Ammon's horn (tissue), 1 donor: ENCODE measurements around the gene INAFM1.

Experiments
- DNase-seq: peaks from one replicate; pipeline ENCODE4 v3.0.0-alpha.2; 2016; ENCODE audit warnings: low spot score

Gene INAFM1

DNA sequence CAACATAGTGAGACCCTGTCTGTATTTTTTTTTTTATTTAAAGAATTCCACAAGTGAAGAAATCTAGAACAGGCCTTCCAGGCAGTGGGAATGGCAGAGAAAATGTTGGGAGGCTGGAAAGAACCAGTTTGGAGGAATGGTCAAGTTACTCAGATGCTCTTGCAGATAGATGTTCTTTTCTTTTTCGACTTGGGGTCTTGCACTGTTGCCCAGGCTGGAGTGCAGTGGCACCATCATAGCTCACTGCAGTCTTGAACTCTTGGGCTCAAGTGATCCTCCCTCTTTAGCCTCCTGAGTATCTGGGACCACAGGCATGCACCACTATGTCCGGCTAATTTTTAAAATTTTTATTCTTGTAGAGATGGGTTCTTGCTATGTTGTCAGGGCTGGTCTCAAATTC, 35.6 kb downstream of the INAFM1 start:
- DNase-seq = no peak

DNA sequence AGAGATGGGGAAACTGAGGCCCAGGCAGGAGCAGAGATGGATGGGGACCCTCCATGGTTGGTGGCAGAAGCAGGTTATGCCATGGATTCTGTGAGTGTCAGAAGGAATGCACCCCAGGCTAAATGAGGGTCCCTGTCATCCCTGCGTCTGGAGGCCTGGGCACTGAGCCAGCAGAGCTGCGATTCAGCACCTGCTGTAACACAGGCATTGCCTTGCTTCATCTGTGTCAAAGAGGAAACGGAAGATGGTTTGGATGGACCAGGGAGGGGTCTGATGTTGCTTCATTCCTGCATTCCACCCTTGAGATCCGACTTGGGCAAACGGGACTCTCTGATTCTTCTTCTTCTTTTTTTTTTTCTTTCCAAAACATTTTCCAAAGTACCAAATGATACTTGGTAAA, 36.1 kb downstream of the INAFM1 start:
- peak; percentile 31 for DNase-seq

DNA sequence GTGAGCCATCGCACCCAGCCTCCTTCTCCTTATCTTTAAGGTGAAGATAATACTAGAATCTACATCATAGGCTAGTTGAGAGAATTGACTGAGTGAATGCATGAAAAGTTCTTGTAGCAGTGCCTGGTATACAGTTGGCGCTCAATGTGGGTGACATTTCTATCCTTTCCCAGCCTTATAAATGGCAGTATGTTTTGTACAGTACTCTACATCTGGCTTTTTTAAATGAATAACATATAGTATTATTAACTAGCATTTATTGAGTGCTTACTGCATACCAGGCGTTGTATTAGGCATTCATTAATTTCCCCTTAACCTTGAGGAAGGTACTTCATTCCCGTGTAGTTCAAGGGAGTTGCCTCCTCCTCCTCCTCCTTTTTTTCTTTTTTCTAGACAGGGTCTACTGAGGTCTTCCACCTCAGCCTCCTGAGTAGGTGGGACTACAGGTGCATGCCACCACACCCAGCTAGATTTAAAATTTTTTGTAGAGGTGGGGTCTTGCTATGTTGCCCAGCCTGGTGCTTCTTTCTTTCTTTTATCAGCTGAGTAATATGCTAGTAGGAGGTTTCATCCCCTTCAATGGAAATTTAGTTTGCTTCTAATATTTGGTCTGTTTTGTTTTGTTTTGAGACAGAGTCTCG, 37.8 kb downstream of the INAFM1 start:
- DNase-seq = no peak

DNA sequence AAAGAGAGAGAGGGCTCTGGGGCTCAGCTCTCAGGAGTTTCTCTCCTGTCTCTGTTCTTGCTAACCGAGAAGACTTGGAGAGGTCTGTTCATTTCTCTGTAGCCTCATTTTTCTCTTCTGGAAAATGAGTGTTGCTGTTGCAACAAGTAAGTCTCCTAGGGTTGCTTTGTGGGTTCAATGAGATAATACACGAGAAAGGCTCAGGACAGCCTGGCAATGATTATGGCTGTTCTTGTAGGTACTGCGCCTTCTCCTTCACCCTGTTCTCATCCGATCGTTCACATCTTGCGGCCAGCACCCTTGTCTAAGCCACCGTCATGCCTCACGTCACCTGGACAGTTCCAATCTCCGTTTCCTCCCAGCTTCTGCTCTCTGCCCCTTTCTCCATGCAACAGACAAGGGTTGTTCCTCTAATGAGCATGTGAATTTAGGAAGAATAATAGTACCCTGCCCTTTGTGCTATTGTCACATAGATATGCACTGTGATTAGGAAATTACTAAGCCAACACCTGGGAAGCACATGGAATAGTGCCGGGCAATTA, 39.1 kb downstream of the INAFM1 start:
- no peak for DNase-seq

DNA sequence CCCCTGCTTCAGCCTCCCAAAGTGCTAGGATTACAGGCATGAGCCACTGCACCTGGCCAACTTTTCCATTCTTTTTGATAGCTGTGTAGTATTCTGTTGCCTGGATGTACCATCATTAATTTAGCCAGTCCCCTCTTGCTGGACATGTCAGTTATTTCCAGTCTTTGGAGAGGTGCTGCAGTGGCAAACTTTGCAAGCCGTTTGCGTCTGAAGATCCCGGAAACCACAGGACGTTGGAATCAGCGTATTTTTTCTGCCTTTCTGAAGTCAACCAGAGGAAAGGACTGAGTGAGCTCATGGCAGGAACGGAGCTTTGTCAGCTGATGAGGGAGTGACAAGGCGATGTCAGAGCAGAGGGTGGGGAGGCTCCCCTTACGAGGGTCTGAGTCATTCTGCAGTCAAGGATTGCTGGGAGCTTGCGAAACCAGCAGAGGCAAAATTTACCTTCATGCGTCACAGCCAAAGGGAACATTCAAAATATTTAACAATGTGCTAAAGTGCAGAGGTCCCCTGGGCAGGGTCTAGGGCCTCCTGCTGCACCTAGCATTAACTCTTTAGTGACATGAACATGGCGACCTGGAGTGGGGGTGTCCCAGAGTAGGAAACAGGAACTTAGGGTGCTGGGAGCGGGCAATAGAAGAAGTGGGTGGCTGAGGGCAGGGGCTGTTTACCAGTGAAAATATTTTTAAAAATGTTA, 40.6 kb downstream of the INAFM1 start:
- peak; percentile 76 for DNase-seq

DNA sequence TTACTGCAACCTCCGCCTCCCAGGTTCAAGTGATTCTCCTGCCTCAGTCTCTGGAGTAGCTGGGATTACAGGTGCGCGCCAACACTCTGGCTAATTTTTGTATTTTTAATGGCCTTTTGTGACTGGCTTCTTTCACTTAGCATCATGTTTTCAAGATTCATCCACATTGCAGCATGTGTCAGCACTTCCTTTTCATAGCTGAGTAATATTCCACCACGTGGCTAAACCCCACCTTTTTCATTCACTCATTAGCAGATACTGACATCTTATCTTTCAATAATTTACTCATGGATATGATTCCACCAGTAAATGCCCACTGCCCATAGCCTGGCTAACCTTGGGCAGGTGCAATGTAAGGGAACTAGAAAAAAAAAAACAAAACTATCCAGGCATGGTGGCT, 41.8 kb downstream of the INAFM1 start:
- DNase-seq = no peak

DNA sequence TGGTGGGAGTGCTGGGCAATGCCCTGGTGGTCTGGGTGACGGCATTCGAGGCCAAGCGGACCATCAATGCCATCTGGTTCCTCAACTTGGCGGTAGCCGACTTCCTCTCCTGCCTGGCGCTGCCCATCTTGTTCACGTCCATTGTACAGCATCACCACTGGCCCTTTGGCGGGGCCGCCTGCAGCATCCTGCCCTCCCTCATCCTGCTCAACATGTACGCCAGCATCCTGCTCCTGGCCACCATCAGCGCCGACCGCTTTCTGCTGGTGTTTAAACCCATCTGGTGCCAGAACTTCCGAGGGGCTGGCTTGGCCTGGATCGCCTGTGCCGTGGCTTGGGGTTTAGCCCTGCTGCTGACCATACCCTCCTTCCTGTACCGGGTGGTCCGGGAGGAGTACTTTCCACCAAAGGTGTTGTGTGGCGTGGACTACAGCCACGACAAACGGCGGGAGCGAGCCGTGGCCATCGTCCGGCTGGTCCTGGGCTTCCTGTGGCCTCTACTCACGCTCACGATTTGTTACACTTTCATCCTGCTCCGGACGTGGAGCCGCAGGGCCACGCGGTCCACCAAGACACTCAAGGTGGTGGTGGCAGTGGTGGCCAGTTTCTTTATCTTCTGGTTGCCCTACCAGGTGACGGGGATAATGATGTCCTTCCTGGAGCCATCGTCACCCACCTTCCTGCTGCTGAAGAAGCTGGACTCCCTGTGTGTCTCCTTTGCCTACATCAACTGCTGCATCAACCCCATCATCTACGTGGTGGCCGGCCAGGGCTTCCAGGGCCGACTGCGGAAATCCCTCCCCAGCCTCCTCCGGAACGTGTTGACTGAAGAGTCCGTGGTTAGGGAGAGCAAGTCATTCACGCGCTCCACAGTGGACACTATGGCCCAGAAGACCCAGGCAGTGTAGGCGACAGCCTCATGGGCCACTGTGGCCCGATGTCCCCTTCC, 45.5 kb downstream of the INAFM1 start:
- no peak for DNase-seq

DNA sequence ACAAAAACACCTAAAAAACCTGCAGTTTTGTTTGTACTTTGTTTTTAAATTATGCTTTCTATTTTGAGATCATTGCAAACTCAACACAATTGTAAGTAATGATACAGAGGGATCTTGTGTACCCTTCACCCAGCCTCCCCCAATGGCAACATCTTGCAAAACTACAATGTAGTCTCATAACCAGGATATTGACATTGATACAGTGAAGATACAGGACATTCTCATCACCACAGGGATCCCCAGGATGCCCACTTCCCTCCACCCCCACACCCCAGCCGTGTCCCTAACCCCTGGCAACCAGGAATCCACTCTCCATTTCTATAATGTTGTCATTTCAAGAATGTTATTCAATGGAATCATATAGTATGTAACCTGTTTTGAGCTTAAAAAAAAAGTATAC, 46.9 kb downstream of the INAFM1 start:
- no peak for DNase-seq

DNA sequence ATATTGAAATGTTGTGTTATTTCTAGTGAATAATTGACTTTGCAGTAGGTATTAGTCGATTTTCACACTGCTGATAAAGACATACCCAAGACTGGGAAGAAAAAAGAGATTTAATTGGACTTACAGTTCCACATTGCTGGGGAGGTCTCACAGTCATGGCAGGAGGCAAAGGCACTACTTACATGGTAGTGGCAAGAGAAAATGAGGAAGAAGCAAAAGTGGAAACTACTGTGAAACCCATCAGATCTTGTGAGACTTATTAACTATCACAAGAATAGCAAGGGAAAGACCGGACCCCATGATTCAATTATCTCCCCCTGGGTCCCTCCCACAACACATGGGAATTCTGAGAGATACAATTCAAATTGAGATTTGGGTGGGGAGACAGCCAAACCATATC, 47.4 kb downstream of the INAFM1 start:
- peak; percentile 25 for DNase-seq

DNA sequence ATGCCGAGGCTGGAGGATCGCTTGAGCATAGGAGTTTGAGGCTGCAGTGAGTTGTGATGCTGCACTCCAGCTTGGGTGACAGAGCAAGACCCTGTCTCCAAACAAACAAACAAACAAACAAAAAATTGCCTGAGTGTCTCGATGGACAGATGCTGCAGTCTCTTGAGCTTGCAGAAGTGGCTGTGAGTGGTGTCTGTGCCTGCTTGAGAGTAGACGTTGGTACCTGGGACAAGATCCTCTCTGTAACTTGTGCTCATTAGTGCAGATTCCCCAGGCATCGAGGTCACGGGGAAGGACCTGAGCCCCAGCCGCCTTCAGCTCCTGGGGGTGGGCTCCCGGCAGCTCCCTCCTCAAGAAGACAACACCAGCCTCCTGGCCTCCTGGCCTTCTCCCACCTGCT, 48.7 kb downstream of the INAFM1 start:
- no peak for DNase-seq

DNA sequence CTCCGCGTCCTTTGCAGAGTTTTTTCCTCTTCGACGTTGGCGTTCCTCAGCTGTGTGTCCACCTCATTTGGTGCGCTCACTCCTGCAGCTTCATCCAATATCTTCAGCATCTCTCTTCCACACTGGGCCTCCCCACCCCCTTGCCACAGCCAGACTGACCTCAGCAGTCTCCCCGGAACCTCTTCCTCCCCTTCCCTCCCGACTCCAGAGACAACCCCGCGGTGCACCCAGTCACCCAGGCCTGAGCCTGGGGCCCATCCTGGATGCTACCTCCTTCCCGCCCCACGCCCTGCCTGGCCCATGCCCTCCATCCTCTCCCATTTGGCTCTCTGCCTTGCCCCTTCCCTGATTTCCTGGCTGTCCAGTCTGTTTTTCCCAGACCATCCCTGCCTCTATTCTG, 49.2 kb downstream of the INAFM1 start:
- no peak for DNase-seq

DNA sequence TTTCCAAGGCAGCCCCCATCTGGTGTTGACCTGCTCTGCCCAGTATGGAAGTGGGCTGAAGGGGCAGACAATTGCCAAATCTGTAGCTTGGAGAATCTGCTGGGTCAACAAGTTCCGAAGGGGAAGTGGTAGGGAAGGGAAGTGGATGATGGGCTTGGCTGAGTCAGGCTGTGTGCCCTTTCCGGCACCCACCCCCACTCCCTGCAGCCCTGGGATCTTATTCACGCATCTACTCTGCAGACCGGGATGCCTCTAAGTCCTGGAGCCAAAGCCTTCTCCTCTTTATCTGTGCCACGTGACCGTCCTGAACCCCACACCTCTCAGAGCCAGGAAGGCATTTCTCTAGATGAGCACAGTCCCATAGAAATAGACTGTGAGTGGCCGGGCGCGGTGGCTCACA, 49.8 kb downstream of the INAFM1 start:
- DNase-seq = peak; percentile 70
